Lower lobe of right lung (tissue), 2 donors: ENCODE measurements around the gene C2CD4D. TPM values are rescaled to one million over a fixed set of nuclear protein-coding genes. Genes with fewer than 3 reads are reported as not detected.

ENCODE experiments used
- ATAC-seq, 2 donors: fragments of 200-7000 bp; cut with Tn5 transposase; one replicate each; pipeline ENCODE4 v1.9.1; 2020 to 2022; ENCODE audit warnings: mild to moderate bottlenecking in 2 of 2, moderate library complexity in 2 of 2
- DNase-seq: peaks from one replicate; pipeline ENCODE4 v3.0.0-alpha.2; 2020
- H3K27ac ChIP-seq: fragments of 200-600 bp; one replicate; pipeline ENCODE4 v1.8.0; 2022
- H3K27me3 ChIP-seq: fragments of 200-600 bp; one replicate; pipeline ENCODE4 v1.8.0; 2022; ENCODE audit warnings: low read depth
- H3K36me3 ChIP-seq: fragments of 200-600 bp; one replicate; pipeline ENCODE4 v1.8.0; 2022; ENCODE audit warnings: mild to moderate bottlenecking
- H3K4me1 ChIP-seq: fragments of 200-600 bp; one replicate; pipeline ENCODE4 v1.8.0; 2022
- H3K4me3 ChIP-seq: fragments of 200-600 bp; one replicate; pipeline ENCODE4 v1.8.0; 2022; ENCODE audit warnings: mild to moderate bottlenecking
- H3K9me3 ChIP-seq: fragments of 200-600 bp; one replicate; pipeline ENCODE4 v1.8.0; 2022
- intact Hi-C: fragments of 100-400 bp; cut with DNase I; formaldehyde crosslinking; loops from one replicate; pipeline ENCODE4 v1.11.0; 2022
- total RNA-seq: library from RNA; stranded (reverse); fragmentation: NEBNext Ultra II Directional; extraction: Animal tissue kit (Norgen Biotek cat#: 25700); gene quantifications from one replicate; pipeline ENCODE4 v1.2.1, GENCODE V29; 2021
- TF ChIP-seq, protein P1 (sequence below): fragments of 200-600 bp; IDR thresholded peaks from one replicate; pipeline ENCODE4 v1.8.0; 2022; ENCODE audit warnings: antibody characterized with exemption, mild to moderate bottlenecking
- donor health status: DM: no; HTN: yes; CAD: no; lungs with severe emphysema.

The C2CD4D gene
- total RNA-seq, 1 donor from 2014 or later: 0.21 TPM

DNA sequence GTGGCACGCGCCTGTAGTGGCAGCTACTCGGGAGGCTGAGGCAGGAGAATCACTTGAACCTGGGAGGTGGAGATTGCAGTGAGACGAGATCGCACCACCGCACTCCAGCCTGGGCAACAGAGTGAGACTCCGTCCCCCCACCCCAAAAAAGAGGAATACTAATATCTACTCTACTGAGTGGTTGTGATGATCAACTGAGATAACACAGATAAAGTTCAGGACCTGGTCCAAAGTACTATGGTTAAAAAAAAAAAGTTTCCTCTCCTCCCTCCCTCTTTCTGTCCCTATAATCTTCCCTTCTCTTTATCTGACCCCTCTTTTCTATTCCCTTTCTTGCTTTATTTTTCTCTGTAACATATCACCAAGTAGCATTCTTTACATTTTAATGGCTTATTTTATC, 4.0 kb downstream of the C2CD4D start:
- DNase-seq (no peak), ATAC-seq (no peak)
- H3K4me3 ChIP-seq: no peak overlapping the region
- TF ChIP-seq, protein P1, sequence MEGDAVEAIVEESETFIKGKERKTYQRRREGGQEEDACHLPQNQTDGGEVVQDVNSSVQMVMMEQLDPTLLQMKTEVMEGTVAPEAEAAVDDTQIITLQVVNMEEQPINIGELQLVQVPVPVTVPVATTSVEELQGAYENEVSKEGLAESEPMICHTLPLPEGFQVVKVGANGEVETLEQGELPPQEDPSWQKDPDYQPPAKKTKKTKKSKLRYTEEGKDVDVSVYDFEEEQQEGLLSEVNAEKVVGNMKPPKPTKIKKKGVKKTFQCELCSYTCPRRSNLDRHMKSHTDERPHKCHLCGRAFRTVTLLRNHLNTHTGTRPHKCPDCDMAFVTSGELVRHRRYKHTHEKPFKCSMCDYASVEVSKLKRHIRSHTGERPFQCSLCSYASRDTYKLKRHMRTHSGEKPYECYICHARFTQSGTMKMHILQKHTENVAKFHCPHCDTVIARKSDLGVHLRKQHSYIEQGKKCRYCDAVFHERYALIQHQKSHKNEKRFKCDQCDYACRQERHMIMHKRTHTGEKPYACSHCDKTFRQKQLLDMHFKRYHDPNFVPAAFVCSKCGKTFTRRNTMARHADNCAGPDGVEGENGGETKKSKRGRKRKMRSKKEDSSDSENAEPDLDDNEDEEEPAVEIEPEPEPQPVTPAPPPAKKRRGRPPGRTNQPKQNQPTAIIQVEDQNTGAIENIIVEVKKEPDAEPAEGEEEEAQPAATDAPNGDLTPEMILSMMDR: no peak
- no peaks in the 10 kb centered on the region for H3K9me3 ChIP-seq
- no peaks in the 10 kb centered on the region for H3K36me3 ChIP-seq
- H3K4me1 ChIP-seq: peaks cover 46% of the 10 kb centered on the region
- intact Hi-C loops: no loop called here
- H3K27ac ChIP-seq: no peak overlapping the region
- H3K27me3 ChIP-seq: peaks cover 27% of the 10 kb centered on the region

DNA sequence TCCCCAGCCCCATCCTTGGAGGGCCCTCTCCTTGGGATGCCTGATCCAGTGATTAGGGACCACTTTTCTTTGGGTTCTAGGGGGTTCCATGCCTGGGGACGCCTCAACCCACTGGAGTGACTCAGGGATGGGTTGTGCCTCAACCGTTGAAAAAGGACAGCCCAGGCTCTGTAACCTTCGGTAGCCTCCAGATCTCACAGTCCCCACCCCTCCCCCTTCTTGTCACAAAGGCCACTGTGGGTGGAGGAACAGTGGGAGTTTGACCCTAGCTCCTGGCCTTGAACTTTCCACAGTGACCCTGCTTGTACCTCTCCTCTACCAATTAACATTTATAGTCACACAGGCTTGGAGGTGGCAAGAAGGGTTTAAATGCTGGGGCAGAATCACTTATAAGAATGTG, 5.4 kb downstream of the C2CD4D start:
- no peak overlapping the region for H3K4me3 ChIP-seq
- ATAC-seq: no peak
- H3K9me3 ChIP-seq: no peaks in the 10 kb centered on the region
- H3K27me3 ChIP-seq: peaks cover 19% of the 10 kb centered on the region
- H3K27ac ChIP-seq: no peak overlapping the region
- intact Hi-C loops: no loop called here
- no peaks in the 10 kb centered on the region for H3K36me3 ChIP-seq
- DNase-seq: no peak
- peaks cover 43% of the 10 kb centered on the region for H3K4me1 ChIP-seq
- TF ChIP-seq, protein P1: no peak

DNA sequence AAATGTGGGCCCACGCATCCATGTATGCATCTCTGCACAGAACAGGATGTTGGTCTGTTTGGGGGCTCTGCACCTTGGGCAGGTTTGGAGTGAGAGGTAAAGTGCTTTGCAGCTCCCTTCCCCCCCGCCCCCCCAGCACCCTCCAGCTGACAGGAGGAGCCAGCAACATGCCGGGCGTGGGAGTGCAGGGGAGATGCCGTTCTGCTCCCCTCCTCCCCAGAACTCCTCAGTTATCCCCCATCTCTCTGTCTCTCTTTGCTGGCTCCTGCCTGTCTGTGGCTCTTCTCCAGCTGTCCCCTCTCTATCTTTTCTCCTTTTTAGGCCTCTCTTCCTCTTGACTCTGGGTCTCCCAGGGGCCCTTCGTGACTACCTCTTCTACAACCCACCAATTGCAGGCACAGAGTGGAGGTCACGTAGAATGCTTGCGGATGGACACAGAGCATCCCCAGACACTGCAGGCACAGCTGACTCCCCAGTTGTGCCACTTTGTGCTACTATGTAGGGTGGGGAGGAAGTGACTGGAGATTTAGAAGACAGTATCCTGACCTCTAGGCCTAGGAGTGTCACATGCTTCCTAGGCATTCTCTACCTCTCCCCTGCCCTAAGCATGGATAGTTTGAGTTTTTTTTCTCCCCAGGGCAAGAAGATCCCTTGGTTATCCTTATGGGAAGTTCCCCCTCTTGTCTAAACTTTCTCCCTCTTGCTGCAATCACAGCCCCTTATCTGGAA, 6.3 kb downstream of the C2CD4D start:
- intact Hi-C loops: no loop called here

DNA sequence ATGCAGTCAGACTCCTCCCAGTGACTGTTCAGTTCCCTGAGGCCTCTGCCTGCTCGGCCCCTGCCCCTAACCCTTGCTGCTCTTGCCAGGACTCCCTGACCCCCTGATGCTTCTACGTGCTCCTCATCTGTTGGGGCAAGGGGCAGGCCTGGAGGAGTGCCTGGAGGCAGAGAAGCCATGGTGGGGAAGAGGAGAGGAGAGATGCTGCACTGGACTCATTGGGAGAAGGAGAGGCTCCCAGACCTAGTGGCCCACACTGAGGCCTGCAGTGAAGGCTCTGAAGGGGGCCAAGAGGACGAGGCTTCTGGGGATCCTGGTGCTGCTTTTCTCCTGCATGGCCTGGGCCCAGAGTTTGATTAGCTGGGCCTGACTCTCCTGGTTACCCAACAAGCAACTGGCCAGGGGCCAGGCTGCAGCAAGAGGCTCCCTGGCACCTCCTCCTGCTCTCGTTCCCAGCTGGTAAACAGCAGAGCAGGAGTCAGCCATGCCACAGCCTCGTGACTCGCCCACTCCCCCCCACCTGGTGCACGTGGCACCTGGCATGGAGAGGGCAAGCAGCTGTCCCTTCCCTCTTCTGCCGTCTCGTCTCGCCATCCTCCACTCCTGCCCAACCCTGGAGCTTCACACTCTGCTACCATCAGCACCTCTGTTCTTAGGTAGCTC, 7.2 kb downstream of the C2CD4D start:
- Histone ChIP-seq H3K27ac (peak overlapping the region; percentile 80), H3K36me3 (no peaks in the 10 kb centered on the region), H3K9me3 (no peaks in the 10 kb centered on the region), H3K4me1 (peaks cover 39% of the 10 kb centered on the region), H3K27me3 (peaks cover 4% of the 10 kb centered on the region), H3K4me3 (no peak overlapping the region)
- ATAC-seq (peak; percentile 76 to 83), DNase-seq (peak; percentile 93)
- TF ChIP-seq, protein P1: no peak
- intact Hi-C loops: no loop called here

More for the DNA sequence above, 6.3 kb downstream of the C2CD4D start:
- TF ChIP-seq, protein P1: no peak
- no peak for DNase-seq
- Histone ChIP-seq H3K4me1 (peaks cover 43% of the 10 kb centered on the region), H3K9me3 (no peaks in the 10 kb centered on the region), H3K4me3 (no peak overlapping the region), H3K27me3 (peaks cover 10% of the 10 kb centered on the region), H3K27ac (no peak overlapping the region), H3K36me3 (no peaks in the 10 kb centered on the region)
- no peak for ATAC-seq

DNA sequence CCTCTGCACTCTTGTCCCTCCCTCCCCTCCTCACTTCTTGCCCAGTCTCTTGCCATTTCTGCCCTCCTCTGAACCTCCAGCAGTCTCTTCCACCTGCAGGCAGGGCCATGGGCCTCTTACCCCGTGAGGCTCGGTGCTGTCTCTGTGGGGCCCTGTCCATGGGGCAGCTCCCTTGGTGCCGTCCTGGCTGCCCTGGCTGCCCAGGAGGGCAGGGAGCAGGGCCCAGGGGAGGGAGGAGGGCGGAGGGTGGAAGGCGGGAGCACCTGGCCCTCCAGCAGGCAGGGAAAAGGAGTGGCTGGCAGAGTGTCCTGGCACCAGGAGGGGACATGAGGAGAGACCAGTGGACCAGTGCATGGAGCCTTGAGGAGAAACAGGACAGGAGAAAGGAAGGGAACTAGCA, 8.0 kb downstream of the C2CD4D start, which contains the start of gene RORC:
RORC (minus strand) TSS at position 198 of the 400 bp plus-strand sequence; CDS start at position 160, 38 bp downstream.
- H3K27me3 ChIP-seq: no peaks in the 10 kb centered on the region
- peak; percentile 84 for DNase-seq

More for the DNA sequence above, 8.0 kb downstream of the C2CD4D start, which contains the start of gene RORC:
- H3K36me3 ChIP-seq: no peaks in the 10 kb centered on the region
- peak; percentile 88 to 92 for ATAC-seq
- H3K9me3 ChIP-seq: no peaks in the 10 kb centered on the region
- peak within 1 kb of the TSS; percentile 80 for H3K27ac ChIP-seq
- intact Hi-C loops: no loop called here
- peaks cover 39% of the 10 kb centered on the region for H3K4me1 ChIP-seq
- peak within 1 kb of the TSS; percentile 56 for H3K4me3 ChIP-seq
- TF ChIP-seq, protein P1: no peak
